ENCODE results near the gene CPSF4.

The CPSF4 gene

DNA sequence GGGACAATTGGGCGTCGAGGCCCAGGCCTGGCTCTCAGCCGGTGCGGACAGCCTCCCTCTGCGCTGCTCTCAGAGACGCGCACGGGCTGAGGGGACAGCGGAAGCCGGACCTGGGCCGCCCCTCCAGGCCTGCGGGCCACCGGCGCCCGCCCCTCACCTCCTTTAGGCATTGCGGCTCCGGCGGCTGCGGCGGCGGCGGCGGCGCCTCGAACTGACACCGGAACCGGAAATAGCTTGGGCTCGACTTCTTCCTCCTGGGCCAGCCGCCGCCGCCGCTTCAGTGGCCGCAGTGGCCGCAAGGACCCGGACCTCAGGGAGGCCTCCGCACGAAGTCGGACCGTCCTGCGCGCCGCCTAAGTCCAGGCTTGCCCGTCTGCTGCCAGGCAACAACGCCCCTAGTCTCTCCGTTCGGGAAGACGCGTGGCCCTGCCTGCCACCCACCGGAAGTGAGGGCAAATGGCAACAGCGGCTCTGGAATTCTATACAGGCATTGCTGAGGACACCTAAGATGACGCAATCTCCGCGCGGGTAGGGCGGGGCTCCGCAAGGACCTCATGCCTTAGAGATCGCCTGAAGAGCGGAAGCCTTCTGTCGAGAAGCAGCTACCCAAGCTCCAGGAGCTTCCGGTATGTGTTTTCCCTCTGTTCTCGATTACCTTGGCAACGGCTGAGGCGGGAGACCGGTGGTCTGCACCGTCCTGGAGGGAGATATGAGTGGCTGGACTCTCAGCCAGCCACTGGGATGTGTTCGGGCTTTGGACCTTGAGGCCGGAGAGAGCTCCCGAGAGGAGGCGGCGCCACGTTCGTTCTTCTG lies 30.2 kb upstream of the CPSF4 start, which contains the start of the genes BUD31 and PDAP1:
Gene BUD31, plus strand, starts transcription at position 591 of the 813 bp plus-strand sequence. CDS start 2,124 bp downstream, outside the sequence.
Gene PDAP1, minus strand, starts transcription at position 219 of the 813 bp plus-strand sequence. Its CDS starts 49 bp downstream, at position 170.
- Histone ChIP-seq H3K9me3 (ENCODE audit: insufficient read depth, low read length) (no peaks in the 10 kb centered on the region), H3K27ac (ENCODE audit: low read depth, low read length) (peak within 1 kb of the TSS; percentile 83), H2AFZ (ENCODE audit: low read depth, low read length, severe bottlenecking) (peak within 1 kb of the TSS; percentile 85), H3K4me3 (ENCODE audit: insufficient read depth, low read length, poor library complexity, severe bottlenecking) (peak within 1 kb of the TSS; percentile 73), H3K27me3 (ENCODE audit: low read length) (no peaks in the 10 kb centered on the region), H3K36me3 (ENCODE audit: low read length) (peaks cover 15% of the 10 kb centered on the region; the same call in 1 of the 2 replicates), H3F3A (ENCODE audit: insufficient read depth) (peaks cover 10% of the 10 kb centered on the region; the same call in 1 of the 2 replicates), H4K20me1 (ENCODE audit: low read depth, low read length) (no peaks in the 10 kb centered on the region; the same call in 1 of the 2 replicates), H3K9ac (ENCODE audit: low read length) (peak within 1 kb of the TSS; percentile 95), H3K4me2 (ENCODE audit: low read depth, low read length, poor library complexity, severe bottlenecking) (peak within 1 kb of the TSS; percentile 85), H3K9me2 (replicated peaks; ENCODE audit: insufficient read depth, low read length) (no peaks in the 10 kb centered on the region), H3K79me2 (ENCODE audit: insufficient read depth, low read length) (peaks cover 71% of the 10 kb centered on the region)
- TF ChIP-seq, protein P1, sequence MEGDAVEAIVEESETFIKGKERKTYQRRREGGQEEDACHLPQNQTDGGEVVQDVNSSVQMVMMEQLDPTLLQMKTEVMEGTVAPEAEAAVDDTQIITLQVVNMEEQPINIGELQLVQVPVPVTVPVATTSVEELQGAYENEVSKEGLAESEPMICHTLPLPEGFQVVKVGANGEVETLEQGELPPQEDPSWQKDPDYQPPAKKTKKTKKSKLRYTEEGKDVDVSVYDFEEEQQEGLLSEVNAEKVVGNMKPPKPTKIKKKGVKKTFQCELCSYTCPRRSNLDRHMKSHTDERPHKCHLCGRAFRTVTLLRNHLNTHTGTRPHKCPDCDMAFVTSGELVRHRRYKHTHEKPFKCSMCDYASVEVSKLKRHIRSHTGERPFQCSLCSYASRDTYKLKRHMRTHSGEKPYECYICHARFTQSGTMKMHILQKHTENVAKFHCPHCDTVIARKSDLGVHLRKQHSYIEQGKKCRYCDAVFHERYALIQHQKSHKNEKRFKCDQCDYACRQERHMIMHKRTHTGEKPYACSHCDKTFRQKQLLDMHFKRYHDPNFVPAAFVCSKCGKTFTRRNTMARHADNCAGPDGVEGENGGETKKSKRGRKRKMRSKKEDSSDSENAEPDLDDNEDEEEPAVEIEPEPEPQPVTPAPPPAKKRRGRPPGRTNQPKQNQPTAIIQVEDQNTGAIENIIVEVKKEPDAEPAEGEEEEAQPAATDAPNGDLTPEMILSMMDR (IDR thresholded peaks at IDR 0.05; ENCODE audit: insufficient read depth, low read length, poor library complexity, severe bottlenecking), result no peak
- TF ChIP-seq EZH2phosphoT487 (conservative IDR thresholded peaks at IDR 0.05; ENCODE audit: low read length), result no peak

DNA sequence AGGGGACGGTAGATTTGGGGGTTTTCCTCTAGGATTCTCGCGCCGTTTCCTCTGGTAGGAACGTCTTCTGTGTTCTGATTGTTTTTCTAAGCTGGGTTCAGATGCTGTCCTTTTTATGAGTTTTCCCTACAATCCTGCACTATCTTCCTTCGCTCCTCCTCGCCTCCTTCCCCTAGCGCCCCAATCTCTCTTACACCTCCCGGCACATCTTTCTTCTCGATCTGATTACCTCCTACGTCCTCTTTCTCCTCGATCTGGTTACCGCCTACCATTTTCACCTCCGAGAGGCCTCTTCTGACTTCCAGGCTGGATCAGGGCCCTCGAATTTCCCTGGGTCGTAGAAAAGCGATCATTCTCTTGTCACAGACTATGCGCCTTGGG lies 29.6 kb upstream of the CPSF4 start:
- no peak for TF ChIP-seq EZH2phosphoT487 (conservative IDR thresholded peaks at IDR 0.05; ENCODE audit: low read length)
- TF ChIP-seq, protein P1 (IDR thresholded peaks at IDR 0.05; ENCODE audit: insufficient read depth, low read length, poor library complexity, severe bottlenecking), result no peak
- peak overlapping the region; percentile 73 for H3K4me3 ChIP-seq (ENCODE audit: insufficient read depth, low read length, poor library complexity, severe bottlenecking)
- peaks cover 10% of the 10 kb centered on the region; the same call in 1 of the 2 replicates for H3F3A ChIP-seq (ENCODE audit: insufficient read depth)
- peak overlapping the region; percentile 83 for H3K27ac ChIP-seq (ENCODE audit: low read depth, low read length)
- peak overlapping the region; percentile 85 for H2AFZ ChIP-seq (ENCODE audit: low read depth, low read length, severe bottlenecking)
- H4K20me1 ChIP-seq (ENCODE audit: low read depth, low read length), result no peaks in the 10 kb centered on the region; the same call in 1 of the 2 replicates
- H3K79me2 ChIP-seq (ENCODE audit: insufficient read depth, low read length), result peaks cover 69% of the 10 kb centered on the region
- peak overlapping the region; percentile 85 for H3K4me2 ChIP-seq (ENCODE audit: low read depth, low read length, poor library complexity, severe bottlenecking)
- peaks cover 17% of the 10 kb centered on the region; the same call in 1 of the 2 replicates for H3K36me3 ChIP-seq (ENCODE audit: low read length)
- no peaks in the 10 kb centered on the region for H3K9me2 ChIP-seq (replicated peaks; ENCODE audit: insufficient read depth, low read length)
- H3K27me3 ChIP-seq (ENCODE audit: low read length), result no peaks in the 10 kb centered on the region
- no peaks in the 10 kb centered on the region for H3K9me3 ChIP-seq (ENCODE audit: insufficient read depth, low read length)
- peak overlapping the region; percentile 95 for H3K9ac ChIP-seq (ENCODE audit: low read length)

DNA sequence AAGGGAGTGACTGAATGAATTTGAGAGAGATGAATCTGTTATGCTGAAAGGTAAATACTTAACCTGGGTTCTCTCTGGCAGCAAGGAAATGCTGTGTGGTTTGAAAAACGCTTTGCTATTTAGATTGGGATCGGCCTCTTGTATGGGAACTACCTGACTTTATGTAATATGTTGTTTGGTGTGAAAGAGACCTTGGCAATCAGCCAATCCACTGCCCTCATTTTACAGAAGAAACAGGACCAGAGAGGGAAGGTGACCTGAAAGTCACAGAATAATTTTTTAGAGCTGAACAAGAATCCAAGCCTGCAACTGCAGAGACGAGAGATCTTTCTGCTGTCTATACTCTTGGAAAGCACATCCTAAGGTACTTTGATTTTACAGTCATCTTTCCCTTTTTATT lies 28.9 kb upstream of the CPSF4 start:
- no peak for TF ChIP-seq EZH2phosphoT487 (conservative IDR thresholded peaks at IDR 0.05; ENCODE audit: low read length)
- TF ChIP-seq, protein P1 (IDR thresholded peaks at IDR 0.05; ENCODE audit: insufficient read depth, low read length, poor library complexity, severe bottlenecking), result no peak

More for the DNA sequence above, 28.9 kb upstream of the CPSF4 start:
- Histone ChIP-seq H3K27me3 (ENCODE audit: low read length) (no peaks in the 10 kb centered on the region), H3K9me2 (replicated peaks; ENCODE audit: insufficient read depth, low read length) (no peaks in the 10 kb centered on the region), H3K36me3 (ENCODE audit: low read length) (peaks cover 17% of the 10 kb centered on the region; the same call in 1 of the 2 replicates), H2AFZ (ENCODE audit: low read depth, low read length, severe bottlenecking) (no peak overlapping the region), H3K4me2 (ENCODE audit: low read depth, low read length, poor library complexity, severe bottlenecking) (peak overlapping the region; percentile 85), H3K9me3 (ENCODE audit: insufficient read depth, low read length) (no peaks in the 10 kb centered on the region), H3F3A (ENCODE audit: insufficient read depth) (peaks cover 10% of the 10 kb centered on the region; the same call in 1 of the 2 replicates), H4K20me1 (ENCODE audit: low read depth, low read length) (no peaks in the 10 kb centered on the region; the same call in 1 of the 2 replicates), H3K79me2 (ENCODE audit: insufficient read depth, low read length) (peaks cover 63% of the 10 kb centered on the region), H3K9ac (ENCODE audit: low read length) (peak overlapping the region; percentile 95), H3K4me3 (ENCODE audit: insufficient read depth, low read length, poor library complexity, severe bottlenecking) (peak overlapping the region; percentile 73), H3K27ac (ENCODE audit: low read depth, low read length) (no peak overlapping the region)
